Stomach (tissue), 4 donors: ENCODE data around the gene FNDC10.

ENCODE experiments used
- POLR2AphosphoS5 ChIP-seq, 3 donors: sonication (generic); formaldehyde crosslinking; IDR thresholded peaks; one replicate each; pipeline ENCODE4 v1.6.1; 2016; ENCODE audit warnings: antibody characterized with exemption in 3 of 3
- TF ChIP-seq, protein P1 (sequence below), 7 experiments: fragments of 450-650 bp in 4 of 7; fragments of 200-600 bp in 3 of 7; sonication (generic) in 3 of 7; IDR thresholded peaks; one replicate each; pipeline ENCODE4 v1.5.1; 2016 to 2019; ENCODE audit warnings: antibody characterized with exemption in 7 of 7, control low read depth in 2 of 7, mild to moderate bottlenecking in 1 of 7

DNA sequence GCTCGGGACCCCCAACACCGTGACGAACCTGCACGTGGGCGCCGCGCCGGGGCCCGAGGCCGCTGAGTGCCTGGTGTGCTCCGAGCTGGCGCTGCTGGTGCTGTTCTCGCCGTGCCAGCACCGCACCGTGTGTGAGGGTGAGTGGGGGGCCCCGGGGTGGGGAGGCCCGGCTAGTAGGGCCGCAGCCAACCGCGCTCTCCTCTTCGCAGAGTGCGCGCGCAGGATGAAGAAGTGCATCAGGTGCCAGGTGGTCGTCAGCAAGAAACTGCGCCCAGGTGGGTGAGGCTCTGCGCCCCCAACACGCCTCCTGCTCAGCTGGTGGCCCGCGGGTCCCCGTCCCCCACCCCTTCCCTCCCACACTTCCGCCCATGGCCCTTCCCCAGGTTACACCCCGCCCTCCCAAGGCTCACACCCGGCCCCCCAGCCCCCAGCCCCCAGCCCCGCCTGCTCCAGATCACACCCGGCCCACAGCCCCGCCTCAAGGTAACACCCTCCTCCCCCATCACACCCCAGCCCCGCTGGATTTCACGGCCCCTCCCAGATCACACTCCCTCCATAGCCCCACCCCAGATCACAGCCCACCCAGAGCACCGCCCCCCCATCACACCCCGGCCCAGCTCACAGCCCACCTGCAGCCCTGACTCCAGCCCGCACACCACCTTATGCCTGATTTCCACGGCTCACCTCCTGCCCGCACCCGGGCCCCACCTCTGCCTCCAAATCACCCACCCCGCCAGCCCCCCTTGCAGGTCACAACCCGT, 29.7 kb upstream of the FNDC10 start:
- TF ChIP-seq, protein P1, sequence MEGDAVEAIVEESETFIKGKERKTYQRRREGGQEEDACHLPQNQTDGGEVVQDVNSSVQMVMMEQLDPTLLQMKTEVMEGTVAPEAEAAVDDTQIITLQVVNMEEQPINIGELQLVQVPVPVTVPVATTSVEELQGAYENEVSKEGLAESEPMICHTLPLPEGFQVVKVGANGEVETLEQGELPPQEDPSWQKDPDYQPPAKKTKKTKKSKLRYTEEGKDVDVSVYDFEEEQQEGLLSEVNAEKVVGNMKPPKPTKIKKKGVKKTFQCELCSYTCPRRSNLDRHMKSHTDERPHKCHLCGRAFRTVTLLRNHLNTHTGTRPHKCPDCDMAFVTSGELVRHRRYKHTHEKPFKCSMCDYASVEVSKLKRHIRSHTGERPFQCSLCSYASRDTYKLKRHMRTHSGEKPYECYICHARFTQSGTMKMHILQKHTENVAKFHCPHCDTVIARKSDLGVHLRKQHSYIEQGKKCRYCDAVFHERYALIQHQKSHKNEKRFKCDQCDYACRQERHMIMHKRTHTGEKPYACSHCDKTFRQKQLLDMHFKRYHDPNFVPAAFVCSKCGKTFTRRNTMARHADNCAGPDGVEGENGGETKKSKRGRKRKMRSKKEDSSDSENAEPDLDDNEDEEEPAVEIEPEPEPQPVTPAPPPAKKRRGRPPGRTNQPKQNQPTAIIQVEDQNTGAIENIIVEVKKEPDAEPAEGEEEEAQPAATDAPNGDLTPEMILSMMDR (IDR thresholded peaks at IDR 0.05): no peak
- TF ChIP-seq POLR2AphosphoS5 (IDR thresholded peaks at IDR 0.05): no peak
